Caki2 (cell line): ENCODE results near the gene SS18L1. TPM values are rescaled to one million over a fixed set of nuclear protein-coding genes. Genes with fewer than 3 reads are reported as not detected.
A peak's percentile ranks its signal among the peaks of the same experiment; 100 is the strongest.

Source experiments
- DNase-seq: peaks from one replicate; pipeline ENCODE4 v3.0.0-alpha.2; 2015; ENCODE audit warnings: low read depth
- in situ Hi-C: cut with HindIII; loops from 2 replicates; pipeline ENCODE4 v1.10.0; 2016; ENCODE audit warnings: low sequenced_read_pairs, low pct_unique_long_range_greater_than_20kb, mixed read lengths
- total RNA-seq: library from RNA; depleted of rRNA; stranded (reverse); fragments of >200 nt; shearing (Covaris generic); gene quantifications from 2 replicates; pipeline ENCODE4 v1.2.3, GENCODE V29; 2014; ENCODE audit warnings: low replicate concordance

Gene SS18L1
- total RNA-seq, 1 experiment from 2014 or later, result 8.2 TPM

GRCh38 chr20:62178316-62179161 lies 35.0 kb downstream of the SS18L1 start:
- in situ Hi-C loops, result no loop called here
- no peak for DNase-seq

GRCh38 chr20:62179162-62179504 lies 35.6 kb downstream of the SS18L1 start:
- in situ Hi-C loops, result no loop called here
- DNase-seq, result no peak

GRCh38 chr20:62181808-62182207 lies 38.2 kb downstream of the SS18L1 start:
- in situ Hi-C loops, result no loop called here
- no peak for DNase-seq

GRCh38 chr20:62182469-62183425 lies 39.2 kb downstream of the SS18L1 start, which contains the start of gene MTG2:
MTG2 (plus strand) TSS chr20:62183028; CDS start chr20:62193421, 10,393 bp downstream.
- in situ Hi-C loops, result no loop called here
- peak; percentile 90 for DNase-seq

- in situ Hi-C loops, result no loop called here
- no peak for DNase-seq
Observed at GRCh38 chr20:62183426-62184142, 40.0 kb downstream of the SS18L1 start.

- no peak for DNase-seq
- in situ Hi-C loops, result no loop called here
Observed at GRCh38 chr20:62186096-62186426, 42.5 kb downstream of the SS18L1 start.

- DNase-seq, result no peak
- in situ Hi-C loops, result no loop called here
Observed at GRCh38 chr20:62186887-62187866, 43.6 kb downstream of the SS18L1 start.

- in situ Hi-C loops, result no loop called here
- DNase-seq, result no peak
Observed at GRCh38 chr20:62190639-62191411, 47.3 kb downstream of the SS18L1 start.

GRCh38 chr20:62191781-62192559 lies 48.4 kb downstream of the SS18L1 start:
- no peak for DNase-seq
- in situ Hi-C loops, result no loop called here

GRCh38 chr20:62192635-62193034 lies 49.1 kb downstream of the SS18L1 start:
- in situ Hi-C loops, result no loop called here
- no peak for DNase-seq

GRCh38 chr20:62193079-62194025 lies 49.8 kb downstream of the SS18L1 start:
- no peak for DNase-seq
- in situ Hi-C loops, result no loop called here

- in situ Hi-C loops, result no loop called here
- no peak for DNase-seq
Observed at GRCh38 chr20:62195075-62195405, 51.5 kb downstream of the SS18L1 start.

GRCh38 chr20:62195736-62196135 lies 52.2 kb downstream of the SS18L1 start:
- in situ Hi-C loops, result no loop called here
- DNase-seq, result no peak

- no peak for DNase-seq
- in situ Hi-C loops, result no loop called here
Observed at GRCh38 chr20:62196286-62196685, 52.7 kb downstream of the SS18L1 start.

- in situ Hi-C loops, result no loop called here
- DNase-seq, result no peak
Observed at GRCh38 chr20:62197311-62197710, 53.7 kb downstream of the SS18L1 start.
